ENCODE data around the gene MYO7B.

DNA sequence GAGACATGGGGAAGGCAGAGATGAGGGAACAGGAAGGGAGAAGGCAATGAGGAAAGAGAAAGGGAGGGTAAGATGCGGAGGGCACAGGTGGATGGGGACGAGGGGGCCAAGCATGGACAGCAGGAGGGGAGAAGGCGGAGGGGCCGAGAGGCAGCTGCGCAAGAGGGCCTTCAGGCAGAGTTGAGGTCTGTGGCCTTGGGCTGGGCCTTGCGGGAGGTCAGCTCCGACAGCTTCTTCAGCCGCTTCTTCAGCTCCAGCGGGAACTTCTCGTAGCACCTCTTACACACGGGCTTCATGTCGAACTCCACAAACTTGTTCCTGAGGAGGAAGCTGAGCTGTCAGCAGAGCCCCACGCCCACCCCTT lies 103.6 kb downstream of the MYO7B start:
- TF ChIP-seq, protein P1, sequence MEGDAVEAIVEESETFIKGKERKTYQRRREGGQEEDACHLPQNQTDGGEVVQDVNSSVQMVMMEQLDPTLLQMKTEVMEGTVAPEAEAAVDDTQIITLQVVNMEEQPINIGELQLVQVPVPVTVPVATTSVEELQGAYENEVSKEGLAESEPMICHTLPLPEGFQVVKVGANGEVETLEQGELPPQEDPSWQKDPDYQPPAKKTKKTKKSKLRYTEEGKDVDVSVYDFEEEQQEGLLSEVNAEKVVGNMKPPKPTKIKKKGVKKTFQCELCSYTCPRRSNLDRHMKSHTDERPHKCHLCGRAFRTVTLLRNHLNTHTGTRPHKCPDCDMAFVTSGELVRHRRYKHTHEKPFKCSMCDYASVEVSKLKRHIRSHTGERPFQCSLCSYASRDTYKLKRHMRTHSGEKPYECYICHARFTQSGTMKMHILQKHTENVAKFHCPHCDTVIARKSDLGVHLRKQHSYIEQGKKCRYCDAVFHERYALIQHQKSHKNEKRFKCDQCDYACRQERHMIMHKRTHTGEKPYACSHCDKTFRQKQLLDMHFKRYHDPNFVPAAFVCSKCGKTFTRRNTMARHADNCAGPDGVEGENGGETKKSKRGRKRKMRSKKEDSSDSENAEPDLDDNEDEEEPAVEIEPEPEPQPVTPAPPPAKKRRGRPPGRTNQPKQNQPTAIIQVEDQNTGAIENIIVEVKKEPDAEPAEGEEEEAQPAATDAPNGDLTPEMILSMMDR (IDR thresholded peaks at IDR 0.05), result no peak
- TF ChIP-seq EZH2 (IDR thresholded peaks at IDR 0.05; ENCODE audit: borderline replicate concordance, insufficient read depth, low read depth, low read length, poor library complexity, severe bottlenecking), result no peak

Data from B cell (primary cell).